GM19351 (cell line): ENCODE results near the gene AP3D1.
"Not testable (repeated sequence)": the region's sequence is repeated elsewhere in the genome, so short reads cannot be mapped to it uniquely, and the experiment has no call there.

ENCODE experiments used
- ATAC-seq: cut with Tn5 transposase; IDR thresholded peaks from one replicate; pipeline ENCODE4 v1.9.1; 2021; ENCODE audit warnings: mild to moderate bottlenecking, moderate library complexity; ENCODE audit not compliant: unreplicated experiment

Gene AP3D1

DNA sequence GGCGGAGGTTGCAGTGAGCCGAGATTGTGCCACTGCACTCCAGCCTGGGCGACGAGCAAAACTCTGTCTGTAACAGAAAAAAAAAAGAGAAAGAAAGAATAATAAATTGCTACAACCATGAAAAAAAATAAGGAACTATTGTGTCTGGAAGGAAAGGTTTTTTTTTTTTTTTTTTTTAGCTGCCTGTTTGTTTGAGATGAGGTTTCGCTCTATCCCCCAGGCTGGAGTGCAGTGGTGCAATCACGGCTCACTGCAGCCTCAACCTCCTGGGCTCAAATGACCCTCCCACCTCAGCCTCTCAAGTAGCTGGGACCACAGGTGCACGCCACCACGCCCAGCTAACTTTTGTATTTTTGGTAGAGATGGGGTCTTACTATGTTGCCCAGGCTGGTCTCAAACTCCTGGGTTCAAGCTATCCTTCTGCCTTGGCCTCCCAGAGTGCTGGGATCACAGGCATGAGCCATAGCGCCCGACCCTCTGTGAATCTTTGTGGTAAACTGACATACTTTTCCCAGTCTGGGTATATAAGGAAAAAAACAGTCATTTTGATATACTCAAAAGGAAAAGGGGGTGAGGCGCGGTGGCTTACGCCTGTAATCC lies 59.3 kb downstream of the AP3D1 start:
- not testable (repeated sequence) for ATAC-seq

DNA sequence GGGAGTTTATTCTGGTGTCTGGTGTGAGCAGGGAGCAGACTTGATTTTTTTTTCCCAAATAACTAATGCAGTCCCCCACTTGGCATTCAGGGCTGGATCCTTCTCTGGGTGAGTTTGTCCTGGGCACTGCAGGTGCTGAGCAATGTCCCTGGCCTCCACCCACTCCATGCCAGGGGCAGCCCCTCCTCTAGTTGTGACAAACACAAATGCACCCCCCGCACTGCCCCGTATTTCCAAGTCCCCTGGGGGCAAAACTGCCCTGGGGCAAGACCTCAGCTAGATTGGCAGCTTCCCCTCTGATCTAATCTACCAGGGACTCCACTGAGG lies 61.7 kb downstream of the AP3D1 start:
- no peak for ATAC-seq

DNA sequence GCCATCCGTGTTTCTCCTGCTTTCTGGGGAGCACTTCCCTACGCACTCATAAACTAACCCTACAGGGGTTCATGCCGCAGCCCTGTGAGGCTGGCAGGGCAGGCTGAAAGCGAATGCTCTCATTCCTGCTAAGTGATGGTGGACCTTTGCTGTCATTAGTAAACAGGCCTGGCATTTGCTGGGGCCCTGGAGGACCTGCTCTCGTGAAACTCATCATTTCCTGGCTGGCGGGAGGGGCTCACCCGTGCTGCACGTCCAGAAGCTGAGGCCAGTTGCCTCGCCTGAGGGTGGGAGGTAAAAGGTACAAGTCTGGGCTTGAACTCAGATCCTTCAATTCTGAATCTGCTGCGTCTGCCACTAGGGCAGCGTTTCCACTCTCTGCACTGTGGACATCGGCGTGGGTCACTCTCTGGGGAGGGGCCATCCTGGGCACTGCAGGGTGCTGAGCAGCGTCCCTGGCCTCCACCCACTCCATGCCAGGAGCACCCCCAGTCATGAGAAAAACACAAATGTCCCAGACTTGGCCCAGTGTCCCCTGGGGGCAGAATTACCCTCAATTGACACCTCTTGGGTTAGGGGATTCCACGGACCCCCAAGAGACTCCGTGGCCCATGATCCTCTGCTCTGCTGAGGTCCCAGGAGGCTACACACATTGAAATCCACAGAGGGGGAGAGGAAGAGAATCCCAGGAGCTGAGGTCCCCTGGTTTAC lies 62.2 kb downstream of the AP3D1 start:
- ATAC-seq: no peak

DNA sequence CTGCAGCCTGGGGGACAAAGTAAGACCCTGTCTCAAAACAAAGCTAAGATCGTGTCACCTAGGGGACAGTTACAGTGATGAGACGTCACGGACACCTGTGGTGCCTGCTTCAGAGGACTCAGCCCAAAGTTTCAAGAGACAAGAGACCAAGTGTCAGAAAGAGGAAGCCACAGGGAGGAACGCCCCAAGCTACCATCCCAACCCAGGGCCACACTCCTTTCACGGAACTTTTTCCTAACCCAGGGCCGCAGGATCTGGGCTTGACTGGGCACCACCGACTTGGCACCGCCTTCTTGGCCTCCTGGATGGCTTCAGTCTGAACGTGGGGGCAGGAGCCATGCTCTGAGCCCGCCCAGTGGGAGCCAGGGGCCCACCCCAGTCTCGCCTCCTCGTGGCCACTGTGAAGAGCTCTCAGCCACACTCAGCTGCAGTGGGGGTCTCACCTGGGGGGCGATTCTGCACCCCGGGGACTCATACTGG lies 63.7 kb downstream of the AP3D1 start:
- no peak for ATAC-seq

DNA sequence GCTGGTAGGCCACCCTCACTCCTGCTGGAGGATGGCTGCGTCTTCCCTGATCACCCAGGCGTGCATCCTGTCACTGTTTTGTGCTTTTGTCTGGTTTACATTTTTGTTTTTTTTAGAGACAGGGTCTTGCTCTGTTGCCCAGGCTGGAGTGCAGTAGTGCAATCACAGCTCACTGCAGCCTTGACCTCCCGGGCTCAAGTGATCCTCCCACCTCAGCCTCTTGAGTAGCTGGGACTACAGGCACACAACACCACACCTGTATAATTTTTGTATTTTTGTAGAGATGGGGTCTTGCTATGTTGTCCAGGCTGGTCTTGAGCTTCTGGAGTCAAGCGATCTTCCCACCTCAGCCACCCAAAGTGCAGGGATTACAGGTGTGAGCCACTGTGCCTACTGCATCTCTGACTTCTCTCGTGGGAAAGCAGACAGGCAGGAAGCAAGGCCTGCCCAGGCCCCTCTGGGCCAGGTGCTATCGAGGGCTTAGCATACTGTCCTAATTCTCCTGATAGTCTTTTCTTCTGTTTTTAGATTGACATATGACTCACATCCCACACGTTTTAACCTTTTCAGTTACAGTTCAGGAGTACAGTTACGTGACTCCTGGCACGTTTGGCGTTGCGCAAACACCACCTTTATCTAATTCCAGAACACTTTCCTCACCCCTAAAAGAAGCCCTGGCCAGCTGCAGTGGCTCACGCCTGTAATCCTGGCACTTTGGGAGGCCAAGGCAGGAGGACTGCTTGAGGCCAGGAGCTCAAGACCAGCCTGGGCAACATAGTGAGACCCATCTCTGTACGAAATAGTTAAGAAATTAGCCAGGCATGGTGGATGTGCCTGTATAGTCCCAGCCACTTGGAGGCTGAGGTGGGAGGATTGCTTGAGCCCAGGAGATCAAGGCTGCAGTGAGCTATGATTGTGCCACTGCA lies 64.4 kb downstream of the AP3D1 start:
- not testable (repeated sequence) for ATAC-seq

DNA sequence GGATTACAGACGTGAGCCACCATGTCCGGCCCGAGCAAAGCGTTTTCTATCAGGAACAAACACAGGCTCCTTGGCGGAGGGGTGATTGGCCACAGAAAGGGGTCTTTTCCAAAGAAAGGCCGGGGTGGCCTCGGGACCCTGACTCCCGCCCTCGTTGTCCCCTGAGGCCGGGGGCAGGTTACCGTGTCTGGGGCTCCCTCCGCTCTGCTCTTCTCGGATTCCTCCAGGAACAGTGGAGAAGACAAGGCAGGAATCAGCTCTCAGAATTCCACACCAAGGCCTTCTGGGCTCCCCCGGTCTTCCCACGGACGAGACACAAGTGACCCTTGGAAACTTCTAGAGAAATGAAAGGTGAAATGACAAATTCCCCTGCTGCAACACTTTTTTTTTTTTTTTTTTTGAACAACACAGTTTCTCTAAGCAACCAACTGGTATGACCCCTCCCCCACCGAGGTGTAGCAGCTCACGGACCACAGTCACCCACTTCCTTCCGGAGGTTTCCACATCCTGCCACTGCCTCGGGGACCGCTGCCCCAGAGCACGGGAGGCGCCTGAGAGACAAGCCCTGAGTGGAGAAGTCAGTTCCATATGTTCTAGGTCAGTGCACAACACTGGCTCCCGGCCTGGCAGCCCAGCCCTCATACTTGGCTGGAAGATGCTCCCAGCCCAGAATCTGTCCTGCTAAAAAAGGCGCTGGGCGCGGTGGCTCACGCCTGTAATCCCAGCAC lies 66.2 kb downstream of the AP3D1 start:
- no peak for ATAC-seq

DNA sequence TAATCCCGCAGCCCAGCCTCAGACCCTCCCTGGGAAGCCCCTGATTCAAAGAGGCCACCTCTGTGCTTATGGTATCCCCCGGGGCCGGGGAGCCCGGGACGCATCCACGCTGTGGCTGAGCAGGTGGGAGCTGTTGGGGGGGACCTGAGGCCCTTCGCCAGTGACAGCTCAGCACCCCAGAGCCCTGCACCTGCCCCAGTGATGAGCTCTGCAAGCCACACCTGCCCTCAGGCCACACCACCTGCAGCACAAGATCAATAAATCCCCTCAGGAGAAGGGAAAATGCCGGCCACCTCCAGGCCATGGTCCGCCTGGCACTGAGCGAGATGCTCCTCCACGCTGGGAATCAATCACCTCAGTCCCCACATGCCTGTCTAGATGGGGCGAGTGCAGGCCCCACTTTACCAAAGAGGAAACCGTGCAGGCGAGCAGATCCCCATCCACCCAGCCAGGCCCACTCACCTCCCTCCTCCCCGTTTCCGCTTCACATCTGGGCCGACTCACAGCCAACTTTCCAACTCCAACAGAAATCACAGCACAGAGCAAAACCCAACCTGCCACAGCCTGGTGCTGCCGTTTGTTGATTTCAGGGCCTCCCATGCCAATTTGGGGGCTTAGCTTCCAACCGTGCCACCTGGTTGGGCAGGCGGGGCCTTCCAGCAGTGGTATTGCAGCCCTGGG lies 68.1 kb downstream of the AP3D1 start:
- ATAC-seq: no peak

DNA sequence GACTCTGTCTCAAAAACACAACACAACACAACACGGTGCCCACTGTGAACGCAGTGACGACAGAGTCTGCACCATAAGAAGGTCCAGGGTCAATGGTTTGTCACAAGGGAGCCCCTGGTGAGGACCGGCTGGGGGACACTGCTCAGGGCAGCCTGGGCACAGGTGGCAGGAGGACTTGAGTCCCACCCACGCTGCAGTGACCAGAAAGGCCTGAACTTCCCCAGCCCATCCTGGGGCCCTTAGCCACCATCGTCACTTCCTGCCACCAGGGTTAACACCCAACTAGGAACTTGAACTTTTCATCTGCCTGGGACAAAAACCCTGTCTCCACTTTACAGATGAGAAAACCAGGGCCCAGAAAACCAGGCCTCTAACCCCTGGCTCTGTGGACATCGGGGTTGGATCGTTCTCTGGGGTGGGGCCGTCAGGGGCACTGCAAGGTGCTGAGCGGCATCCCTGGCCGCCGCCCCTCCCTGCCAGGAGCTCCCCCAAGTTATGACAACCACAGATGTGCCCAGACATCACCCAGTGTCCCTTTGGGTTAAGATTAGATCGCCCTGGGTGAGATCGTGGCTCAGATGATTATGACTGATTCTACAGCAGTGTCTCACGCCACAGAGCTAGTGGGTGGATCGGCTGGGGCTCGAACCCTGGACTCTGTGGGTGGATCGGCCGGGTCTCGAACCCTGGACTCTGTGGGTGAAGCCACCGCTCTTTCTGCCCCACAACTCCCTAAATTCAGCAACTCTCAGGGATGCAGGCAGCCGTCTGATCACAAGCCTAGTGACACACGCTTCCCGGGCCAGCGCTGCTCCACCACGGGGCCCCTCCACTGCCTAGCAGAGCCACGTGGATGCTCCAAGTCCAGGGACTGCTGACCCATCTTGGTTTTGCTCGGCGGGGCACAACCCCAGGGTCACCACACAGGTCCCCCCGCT lies 69.2 kb downstream of the AP3D1 start:
- ATAC-seq: no peak

DNA sequence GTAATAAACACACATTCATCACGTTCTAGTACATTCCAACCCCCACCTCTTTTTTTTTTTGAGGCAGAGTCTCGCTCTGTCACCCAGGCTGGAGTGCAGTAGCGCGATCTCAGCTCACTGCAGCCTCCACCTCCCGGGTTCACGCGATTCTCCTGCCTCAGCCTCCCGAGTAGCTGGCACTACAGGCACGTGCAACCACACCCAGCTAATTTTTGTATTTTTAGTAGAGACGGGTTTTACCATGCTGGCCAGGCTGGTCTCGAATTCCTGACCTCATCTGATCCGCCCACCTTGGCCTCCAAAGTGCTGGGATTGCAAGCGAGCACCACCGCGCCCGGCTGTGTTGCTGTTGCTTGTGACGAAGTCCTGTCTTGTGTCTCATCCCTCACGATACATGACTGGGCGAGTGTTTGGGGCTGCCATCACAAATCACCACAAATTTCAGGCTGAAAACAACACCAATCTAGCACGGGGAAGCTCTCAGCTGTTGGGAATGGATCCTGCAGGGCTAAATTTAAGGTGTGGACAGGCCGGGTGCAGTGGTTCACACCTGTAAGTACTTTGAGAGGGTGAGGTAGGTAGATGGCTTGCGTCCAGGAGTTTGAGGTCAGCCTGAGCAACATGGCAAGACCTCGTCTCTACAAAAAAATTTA lies 70.9 kb downstream of the AP3D1 start:
- no peak for ATAC-seq

DNA sequence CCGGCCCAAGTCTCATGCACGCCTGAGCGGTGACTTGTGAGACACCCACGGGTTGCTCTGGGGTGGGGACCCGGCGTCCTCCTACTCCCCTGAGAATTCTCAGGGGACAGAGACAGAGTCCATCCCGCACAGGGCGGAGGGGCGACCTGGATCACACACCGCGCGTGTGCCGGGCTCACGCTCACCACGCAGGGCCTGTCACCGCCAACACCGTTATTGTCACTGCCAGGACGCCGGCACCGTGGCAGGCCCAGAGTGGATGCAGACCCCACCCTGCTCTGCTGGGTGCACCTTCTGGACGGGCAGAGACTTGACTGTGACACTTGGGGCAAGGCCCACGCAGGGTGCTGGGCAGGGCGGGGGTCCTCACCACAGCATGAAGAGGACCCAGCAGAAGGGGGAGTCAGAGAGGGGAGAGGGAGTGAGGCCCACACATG lies 71.5 kb downstream of the AP3D1 start:
- ATAC-seq: no peak

DNA sequence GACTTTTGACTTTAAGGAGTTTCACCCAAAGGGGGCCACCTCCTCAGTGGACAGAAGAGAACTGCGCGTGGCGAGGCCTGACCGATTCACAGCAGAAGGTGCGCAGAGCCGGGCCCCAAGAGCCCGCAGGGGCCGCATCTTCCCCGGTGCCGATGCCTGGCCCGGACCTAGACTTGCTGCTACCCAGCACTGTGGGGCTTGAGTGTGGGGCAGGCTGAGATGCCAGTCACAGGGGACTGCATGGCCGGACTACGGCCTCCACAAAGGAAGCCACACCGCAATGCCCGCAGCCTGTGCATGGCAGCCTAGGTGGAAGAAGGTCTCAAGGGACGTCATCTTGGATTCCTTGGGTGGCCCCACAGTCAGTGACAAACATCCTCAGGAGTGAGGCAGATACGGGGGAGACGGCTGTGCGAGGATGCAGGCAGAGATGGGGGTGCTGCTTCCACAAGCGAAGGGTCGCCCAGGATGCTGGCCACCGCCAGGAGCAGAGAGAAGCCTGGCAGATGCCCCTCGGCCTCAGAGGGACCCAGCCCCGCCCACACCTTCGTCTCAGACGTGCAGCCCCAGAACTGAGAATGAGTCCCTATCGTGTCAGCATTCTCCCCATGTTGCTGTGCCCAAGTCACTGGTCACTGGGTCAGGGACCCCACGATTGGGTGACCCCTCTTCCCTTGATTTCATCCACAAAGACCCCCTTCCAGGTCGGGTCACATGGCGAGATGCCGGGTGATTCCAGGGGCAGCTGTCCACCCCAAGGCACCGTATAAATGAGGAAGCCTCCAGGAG lies 72.1 kb downstream of the AP3D1 start:
- ATAC-seq: no peak

DNA sequence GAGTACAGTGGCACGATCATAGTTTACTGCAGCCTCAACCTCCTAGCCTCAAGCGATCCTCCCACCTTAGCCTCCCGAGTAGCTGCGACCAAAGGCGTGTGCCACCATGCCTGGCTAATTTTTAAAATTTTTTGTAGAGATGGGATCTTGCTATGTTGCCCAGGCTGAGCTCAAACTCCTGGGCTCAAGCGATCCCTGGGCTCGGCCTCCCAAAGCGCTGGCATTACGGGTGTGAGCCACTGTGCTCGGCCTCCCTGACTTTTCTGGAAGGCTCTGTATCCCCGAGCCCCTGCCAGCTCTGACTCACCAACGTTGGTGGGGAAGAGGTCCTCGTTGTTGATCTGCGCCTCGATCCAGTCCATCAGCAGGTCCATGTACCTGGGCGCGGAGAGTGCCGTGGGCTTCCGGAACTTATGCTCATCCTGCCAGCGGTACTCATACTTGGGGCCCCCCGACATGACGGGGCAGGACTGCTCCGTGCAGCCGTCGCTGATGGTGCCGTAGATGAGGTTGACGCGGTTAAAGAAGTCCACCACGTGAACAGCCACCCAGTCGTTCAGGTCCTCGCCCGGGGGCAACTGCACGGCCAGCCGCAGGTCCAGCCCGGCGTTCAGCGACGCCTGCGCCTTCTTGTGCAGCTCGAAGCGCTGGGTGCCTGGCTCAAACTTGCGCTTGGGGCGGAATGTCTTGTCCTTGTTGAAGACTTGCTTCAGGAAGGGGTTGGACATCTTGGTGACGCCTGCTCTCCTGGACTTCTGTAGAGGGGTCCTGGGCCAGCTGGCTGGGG lies 73.3 kb downstream of the AP3D1 start:
- no peak for ATAC-seq

DNA sequence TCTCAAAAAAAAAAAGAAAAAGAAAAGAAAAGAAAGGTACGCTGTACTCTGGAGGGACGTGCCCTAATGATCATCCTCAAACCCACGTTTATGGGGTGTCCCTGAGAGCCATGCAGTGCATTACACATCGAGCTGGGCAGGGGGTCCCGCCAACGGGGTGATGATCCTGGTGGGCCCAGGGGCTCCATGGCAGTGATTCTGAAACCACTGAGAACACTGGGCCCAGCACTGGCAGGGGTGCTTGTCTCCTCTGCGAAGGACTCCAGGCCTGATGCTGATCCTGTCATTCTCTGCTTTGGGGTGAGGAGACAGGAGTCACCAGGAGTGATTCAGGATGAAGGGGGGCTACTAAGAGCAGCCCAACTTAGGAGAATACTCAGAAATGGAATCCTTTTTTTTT lies 74.0 kb downstream of the AP3D1 start:
- ATAC-seq: no peak

DNA sequence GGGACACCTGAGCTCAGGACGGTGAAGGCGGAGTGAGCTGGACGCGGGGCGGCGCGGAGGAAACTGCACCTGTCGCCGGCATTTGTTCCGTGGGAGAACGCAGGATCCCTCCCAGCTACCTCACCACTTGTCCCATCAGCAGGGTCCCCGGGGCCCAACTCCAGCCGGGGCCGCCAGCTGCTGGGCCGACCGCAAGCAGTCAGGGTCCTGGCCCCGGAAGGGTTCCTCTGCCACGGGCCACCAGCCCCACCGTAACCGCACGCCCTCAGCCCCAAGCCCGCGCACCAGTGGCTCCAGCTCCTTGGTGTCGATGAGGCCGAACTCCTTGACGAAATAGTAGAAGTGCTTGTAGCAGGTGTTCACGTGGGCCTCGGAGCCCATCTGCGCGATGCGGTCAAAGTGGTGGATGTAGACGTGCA lies 74.8 kb downstream of the AP3D1 start:
- no peak for ATAC-seq

DNA sequence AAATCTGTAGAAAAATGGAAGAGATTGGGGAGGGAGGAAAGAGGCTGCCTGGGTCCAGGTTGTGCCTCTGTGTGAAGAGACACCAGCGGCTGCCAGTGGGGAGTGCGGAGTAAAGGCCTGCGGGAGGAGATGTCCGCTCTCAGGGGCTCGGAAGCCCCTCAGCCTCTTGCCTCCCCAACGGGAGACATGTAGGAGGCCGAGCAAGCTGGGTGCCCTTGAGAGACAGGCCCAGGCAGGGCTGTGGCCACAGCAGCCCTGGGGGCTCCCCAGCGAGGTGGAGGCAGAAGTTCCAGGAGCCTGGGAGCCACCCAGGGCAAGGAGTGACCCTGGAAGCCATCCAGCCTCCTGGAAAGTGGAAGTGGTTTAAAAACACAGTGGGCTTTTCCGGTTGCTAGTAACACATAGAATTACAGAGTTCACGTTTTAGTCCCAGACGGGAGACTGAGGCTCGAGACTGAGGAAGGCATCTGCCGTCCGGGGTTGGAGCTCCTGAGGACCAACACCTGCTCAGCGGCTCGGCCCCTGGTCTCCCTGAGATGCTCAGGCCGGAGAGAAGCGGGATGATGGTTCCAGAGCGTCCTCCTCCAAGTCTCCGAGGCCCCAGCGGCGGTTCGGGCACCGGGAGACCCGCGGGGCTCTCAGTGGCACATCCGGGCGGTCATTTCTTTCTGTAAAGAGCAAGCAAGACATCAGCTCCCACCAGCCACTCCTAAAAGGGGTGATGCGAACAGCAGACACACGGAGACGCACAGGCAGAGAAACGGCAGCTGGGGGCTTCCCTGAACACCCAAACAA lies 78.4 kb downstream of the AP3D1 start:
- no peak for ATAC-seq

DNA sequence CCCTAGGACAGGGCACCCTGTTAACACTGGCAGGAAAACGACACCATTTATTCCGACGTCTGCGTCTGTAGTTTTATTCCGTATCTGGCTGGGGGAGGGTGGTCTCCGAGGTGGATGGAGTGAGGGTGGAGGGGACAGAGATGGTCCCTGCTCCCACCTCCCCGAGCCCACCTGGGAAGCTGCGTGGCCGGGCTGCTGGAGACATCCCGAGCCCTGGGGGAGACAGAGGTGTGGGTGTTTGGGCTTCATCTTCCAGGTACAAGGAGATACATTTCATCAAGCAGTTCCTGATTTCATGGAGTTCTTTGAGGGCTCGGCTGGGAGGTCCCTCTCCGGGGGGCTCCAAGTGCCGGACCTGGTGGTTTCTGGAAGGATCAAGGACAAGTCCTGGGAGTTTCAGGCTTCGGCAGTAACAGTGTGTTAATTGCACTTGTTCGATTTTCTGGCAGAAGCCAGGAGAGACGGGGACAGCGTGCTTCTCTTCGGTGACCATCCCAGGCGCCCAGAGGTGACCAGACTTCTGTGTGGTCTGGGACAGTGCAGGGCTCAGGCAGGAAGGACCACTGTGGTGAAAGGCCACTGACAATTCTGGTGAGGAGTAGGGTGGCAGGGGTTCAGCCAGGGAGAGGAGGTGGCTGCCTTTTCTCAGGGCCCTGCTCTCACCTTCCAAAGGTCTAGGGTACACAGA lies 80.2 kb downstream of the AP3D1 start:
- ATAC-seq: no peak
